PFSK-1 (cell line): Measurements from ENCODE around the gene CCNYL1.

ENCODE experiments used
- FOXP2 ChIP-seq: optimal IDR thresholded peaks from 2 replicates; pipeline ENCODE3; 2011; ENCODE audit warnings: borderline replicate concordance, control low read depth, inconsistent platforms; ENCODE audit not compliant: insufficient read depth; ENCODE audit errors: extremely low read length, extremely low read depth
- POLR2AphosphoS5 ChIP-seq: IDR thresholded peaks from 2 replicates; pipeline ENCODE4 v1.6.1; 2012; ENCODE audit warnings: low read depth, mild to moderate bottlenecking, control low read depth, low read length, moderate library complexity
- REST ChIP-seq, 2 experiments: IDR thresholded peaks; 2 replicates each; pipeline versions ENCODE4 v1.6.1 to v1.8.0; 2011 to 2012; ENCODE audit warnings: low read depth in 2 of 2, low read length in 2 of 2, control low read depth in 1 of 2, inconsistent platforms in 1 of 2, mild to moderate bottlenecking in 1 of 2, moderate library complexity in 1 of 2; ENCODE audit not compliant: insufficient read depth in 1 of 2
- SIN3A ChIP-seq: IDR thresholded peaks from 2 replicates; pipeline ENCODE4 v1.6.1; 2012; ENCODE audit warnings: mild to moderate bottlenecking, low read length, moderate library complexity, borderline replicate concordance; ENCODE audit not compliant: insufficient read depth
- TAF1 ChIP-seq: IDR thresholded peaks from 2 replicates; pipeline ENCODE4 v1.6.1; 2012; ENCODE audit warnings: low read length, control low read depth, borderline replicate concordance; ENCODE audit not compliant: insufficient read depth

Gene CCNYL1

GRCh38 chr2:207682557-207682956 lies 28.9 kb upstream of the CCNYL1 start:
- no peak for TF ChIP-seq SIN3A
- no peak for TF ChIP-seq FOXP2
- no peak for TF ChIP-seq POLR2AphosphoS5

GRCh38 chr2:207683438-207683837 lies 28.0 kb upstream of the CCNYL1 start:
- no peak for TF ChIP-seq TAF1
- no peak for TF ChIP-seq REST (IDR thresholded peaks at IDR 0.05; ENCODE audit: insufficient read depth in 1 of 2, low read depth in 2 of 2, low read length in 2 of 2)
- no peak for TF ChIP-seq FOXP2

- no peak for TF ChIP-seq POLR2AphosphoS5
- TF ChIP-seq TAF1, result no peak
- TF ChIP-seq REST (IDR thresholded peaks at IDR 0.05; ENCODE audit: insufficient read depth in 1 of 2, low read depth in 2 of 2, low read length in 2 of 2), result no peak
- TF ChIP-seq SIN3A, result no peak
- no peak for TF ChIP-seq FOXP2
Observed at GRCh38 chr2:207683879-207684627, 27.4 kb upstream of the CCNYL1 start.

GRCh38 chr2:207686812-207687211 lies 24.6 kb upstream of the CCNYL1 start:
- TF ChIP-seq FOXP2, result no peak
- no peak for TF ChIP-seq POLR2AphosphoS5

- no peak for TF ChIP-seq POLR2AphosphoS5
- no peak for TF ChIP-seq SIN3A
- TF ChIP-seq FOXP2, result no peak
- TF ChIP-seq REST (IDR thresholded peaks at IDR 0.05; ENCODE audit: insufficient read depth in 1 of 2, low read depth in 2 of 2, low read length in 2 of 2), result no peak
- TF ChIP-seq TAF1, result no peak
Observed at GRCh38 chr2:207688597-207688996, 22.8 kb upstream of the CCNYL1 start.

- TF ChIP-seq FOXP2 (no peak), TAF1 (no peak)
Observed at GRCh38 chr2:207692206-207693065, 19.0 kb upstream of the CCNYL1 start.
